Neural cell (in vitro differentiated cells): ENCODE measurements around the gene RILPL1. TPM values are rescaled to one million over a fixed set of nuclear protein-coding genes. Genes with fewer than 3 reads are reported as not detected.

Experiments
- H2AFZ ChIP-seq: fragments of 200-600, 300-800 bp; sonication (generic), shearing (Covaris generic); 2 replicates; pipeline ENCODE4 v1.6.0; 2014; ENCODE audit warnings: low read depth, mild to moderate bottlenecking, antibody characterized with exemption, low read length, moderate library complexity
- H3F3A ChIP-seq: fragments of 200-600 bp; shearing (Covaris generic); 2 replicates; pipeline ENCODE4 v1.6.1; 2016; ENCODE audit warnings: mild to moderate bottlenecking, moderate library complexity, mixed read lengths, antibody characterized with exemption, low read length; ENCODE audit not compliant: insufficient read depth, poor library complexity, severe bottlenecking
- H3K27ac ChIP-seq: fragments of 200-600, 300-800 bp; sonication (generic), shearing (Covaris generic); 2 replicates; pipeline ENCODE4 v1.5.1; 2014; ENCODE audit warnings: mild to moderate bottlenecking, low read length, moderate library complexity
- H3K27me3 ChIP-seq: fragments of 300-800, 200-600 bp; sonication (generic), shearing (Covaris generic); 2 replicates; pipeline ENCODE4 v1.6.0; 2014; ENCODE audit warnings: mild to moderate bottlenecking, low read depth, low read length, moderate library complexity; ENCODE audit not compliant: insufficient read depth
- H3K36me3 ChIP-seq: fragments of 300-800, 200-600 bp; sonication (generic), shearing (Covaris generic); 2 replicates; pipeline ENCODE4 v1.5.1; 2014; ENCODE audit warnings: mild to moderate bottlenecking, antibody characterized with exemption, low read length, moderate library complexity; ENCODE audit not compliant: insufficient read depth
- H3K4me2 ChIP-seq: fragments of 300-800, 200-600 bp; sonication (generic), shearing (Covaris generic); 2 replicates; pipeline ENCODE4 v1.6.0; 2014; ENCODE audit warnings: mild to moderate bottlenecking, low read length
- H3K4me3 ChIP-seq: fragments of 300-800, 200-600 bp; sonication (generic), shearing (Covaris generic); 2 replicates; pipeline ENCODE4 v1.5.1; 2014; ENCODE audit warnings: mild to moderate bottlenecking, low read length, moderate library complexity
- H3K79me2 ChIP-seq: fragments of 200-600 bp; shearing (Covaris generic); replicated peaks from 2 replicates; pipeline ENCODE4 v1.6.0; 2014; ENCODE audit warnings: mild to moderate bottlenecking, low read length, moderate library complexity; ENCODE audit not compliant: insufficient read depth
- H3K9ac ChIP-seq: fragments of 300-800, 200-600 bp; sonication (generic), shearing (Covaris generic); 2 replicates; pipeline ENCODE4 v1.6.1; 2016; ENCODE audit warnings: mild to moderate bottlenecking, low read length, mixed read lengths
- H3K9me2 ChIP-seq: fragments of 200-600 bp; shearing (Covaris generic); 2 replicates; pipeline ENCODE4 v1.6.1; 2016; ENCODE audit warnings: mild to moderate bottlenecking, low read length, mixed read lengths; ENCODE audit not compliant: insufficient read depth
- H3K9me3 ChIP-seq: fragments of 200-600, 300-800 bp; sonication (generic), shearing (Covaris generic); 2 replicates; pipeline ENCODE4 v1.6.1; 2016; ENCODE audit warnings: mild to moderate bottlenecking, mixed run types, low read length, moderate library complexity, mixed read lengths
- H4K20me1 ChIP-seq: fragments of 200-600 bp; shearing (Covaris generic); 2 replicates; pipeline ENCODE4 v1.6.1; 2016; ENCODE audit warnings: mild to moderate bottlenecking, mixed run types; ENCODE audit not compliant: insufficient read depth
- EP300 ChIP-seq: fragments of 450-650 bp; conservative IDR thresholded peaks from 2 replicates; pipeline ENCODE4 v1.6.1; 2014; ENCODE audit warnings: antibody characterized with exemption, mild to moderate bottlenecking, moderate library complexity; ENCODE audit not compliant: poor library complexity, severe bottlenecking
- EZH2 ChIP-seq: fragments of 200-600, 300-800 bp; shearing (Covaris generic), sonication (generic); IDR thresholded peaks from 2 replicates; pipeline ENCODE4 v1.6.1; 2014; ENCODE audit warnings: antibody characterized with exemption, low read length, borderline replicate concordance, mild to moderate bottlenecking; ENCODE audit not compliant: insufficient read depth, poor library complexity, severe bottlenecking
- MXI1 ChIP-seq: fragments of 450-650 bp; conservative IDR thresholded peaks from 2 replicates; pipeline ENCODE4 v1.6.1; 2014; ENCODE audit warnings: antibody characterized with exemption, mild to moderate bottlenecking; ENCODE audit not compliant: poor library complexity, severe bottlenecking
- POLR2AphosphoS5 ChIP-seq: IDR thresholded peaks from 2 replicates; pipeline ENCODE4 v1.6.1; 2012
- RAD21 ChIP-seq: fragments of 450-650 bp; conservative IDR thresholded peaks from 2 replicates; pipeline ENCODE4 v1.6.1; 2014; ENCODE audit warnings: antibody characterized with exemption, mild to moderate bottlenecking, moderate library complexity
- SMC3 ChIP-seq: fragments of 450-650 bp; conservative IDR thresholded peaks from 2 replicates; pipeline ENCODE4 v1.6.1; 2014; ENCODE audit warnings: antibody characterized with exemption, mild to moderate bottlenecking, moderate library complexity; ENCODE audit not compliant: poor library complexity
- TAF1 ChIP-seq: IDR thresholded peaks from 2 replicates; pipeline ENCODE4 v1.6.1; 2012; ENCODE audit warnings: low read depth
- polyA plus RNA-seq: library from polyadenylated mRNA; depleted of rRNA; stranded (reverse); fragments of >200 nt; gene quantifications from 2 replicates; pipeline ENCODE4 v1.2.3, GENCODE V29; 2014
- TF ChIP-seq, protein P1 (sequence below): IDR thresholded peaks from 2 replicates; pipeline ENCODE4 v1.6.1; 2012; ENCODE audit warnings: borderline replicate concordance
- TF ChIP-seq, protein P2 (sequence below): fragments of 450-650 bp; IDR thresholded peaks from 2 replicates; pipeline ENCODE4 v1.5.1; 2014; ENCODE audit warnings: antibody characterized with exemption, mild to moderate bottlenecking, moderate library complexity; ENCODE audit not compliant: poor library complexity, severe bottlenecking

Gene RILPL1
- polyA plus RNA-seq, 1 donor from 2014 or later, result 1.4 TPM

DNA sequence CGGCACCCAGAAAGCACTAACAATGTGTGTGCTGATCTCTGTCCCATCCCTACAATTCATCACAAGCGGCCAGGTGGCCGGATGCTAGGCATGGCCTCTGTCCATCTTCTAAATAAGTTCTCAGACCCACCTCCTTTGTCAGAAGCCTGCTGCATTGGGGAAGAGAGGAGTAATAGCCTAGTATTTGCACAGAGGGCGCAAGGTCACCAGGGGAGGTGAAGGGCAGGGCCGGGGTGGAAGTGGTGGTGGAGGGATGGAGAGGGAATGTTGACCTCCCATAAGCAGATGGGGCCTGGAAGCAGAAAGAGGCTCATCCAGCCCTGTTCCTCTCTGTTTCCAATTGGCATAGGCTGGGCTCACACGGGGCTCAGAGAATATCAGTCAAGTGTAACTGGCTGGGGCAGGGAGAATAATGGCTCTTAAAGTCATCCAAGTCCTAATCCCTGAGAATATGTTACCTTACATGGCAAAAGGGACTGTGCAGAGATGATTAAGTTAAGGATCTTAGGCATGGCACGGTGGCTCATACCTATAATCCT lies 6.9 kb downstream of the RILPL1 start:
- TF ChIP-seq EZH2 (no peak), RAD21 (no peak), SMC3 (no peak), MXI1 (no peak), POLR2AphosphoS5 (no peak), TAF1 (no peak), EP300 (no peak)
- TF ChIP-seq, protein P1, sequence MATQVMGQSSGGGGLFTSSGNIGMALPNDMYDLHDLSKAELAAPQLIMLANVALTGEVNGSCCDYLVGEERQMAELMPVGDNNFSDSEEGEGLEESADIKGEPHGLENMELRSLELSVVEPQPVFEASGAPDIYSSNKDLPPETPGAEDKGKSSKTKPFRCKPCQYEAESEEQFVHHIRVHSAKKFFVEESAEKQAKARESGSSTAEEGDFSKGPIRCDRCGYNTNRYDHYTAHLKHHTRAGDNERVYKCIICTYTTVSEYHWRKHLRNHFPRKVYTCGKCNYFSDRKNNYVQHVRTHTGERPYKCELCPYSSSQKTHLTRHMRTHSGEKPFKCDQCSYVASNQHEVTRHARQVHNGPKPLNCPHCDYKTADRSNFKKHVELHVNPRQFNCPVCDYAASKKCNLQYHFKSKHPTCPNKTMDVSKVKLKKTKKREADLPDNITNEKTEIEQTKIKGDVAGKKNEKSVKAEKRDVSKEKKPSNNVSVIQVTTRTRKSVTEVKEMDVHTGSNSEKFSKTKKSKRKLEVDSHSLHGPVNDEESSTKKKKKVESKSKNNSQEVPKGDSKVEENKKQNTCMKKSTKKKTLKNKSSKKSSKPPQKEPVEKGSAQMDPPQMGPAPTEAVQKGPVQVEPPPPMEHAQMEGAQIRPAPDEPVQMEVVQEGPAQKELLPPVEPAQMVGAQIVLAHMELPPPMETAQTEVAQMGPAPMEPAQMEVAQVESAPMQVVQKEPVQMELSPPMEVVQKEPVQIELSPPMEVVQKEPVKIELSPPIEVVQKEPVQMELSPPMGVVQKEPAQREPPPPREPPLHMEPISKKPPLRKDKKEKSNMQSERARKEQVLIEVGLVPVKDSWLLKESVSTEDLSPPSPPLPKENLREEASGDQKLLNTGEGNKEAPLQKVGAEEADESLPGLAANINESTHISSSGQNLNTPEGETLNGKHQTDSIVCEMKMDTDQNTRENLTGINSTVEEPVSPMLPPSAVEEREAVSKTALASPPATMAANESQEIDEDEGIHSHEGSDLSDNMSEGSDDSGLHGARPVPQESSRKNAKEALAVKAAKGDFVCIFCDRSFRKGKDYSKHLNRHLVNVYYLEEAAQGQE, result no peak
- TF ChIP-seq, protein P2, sequence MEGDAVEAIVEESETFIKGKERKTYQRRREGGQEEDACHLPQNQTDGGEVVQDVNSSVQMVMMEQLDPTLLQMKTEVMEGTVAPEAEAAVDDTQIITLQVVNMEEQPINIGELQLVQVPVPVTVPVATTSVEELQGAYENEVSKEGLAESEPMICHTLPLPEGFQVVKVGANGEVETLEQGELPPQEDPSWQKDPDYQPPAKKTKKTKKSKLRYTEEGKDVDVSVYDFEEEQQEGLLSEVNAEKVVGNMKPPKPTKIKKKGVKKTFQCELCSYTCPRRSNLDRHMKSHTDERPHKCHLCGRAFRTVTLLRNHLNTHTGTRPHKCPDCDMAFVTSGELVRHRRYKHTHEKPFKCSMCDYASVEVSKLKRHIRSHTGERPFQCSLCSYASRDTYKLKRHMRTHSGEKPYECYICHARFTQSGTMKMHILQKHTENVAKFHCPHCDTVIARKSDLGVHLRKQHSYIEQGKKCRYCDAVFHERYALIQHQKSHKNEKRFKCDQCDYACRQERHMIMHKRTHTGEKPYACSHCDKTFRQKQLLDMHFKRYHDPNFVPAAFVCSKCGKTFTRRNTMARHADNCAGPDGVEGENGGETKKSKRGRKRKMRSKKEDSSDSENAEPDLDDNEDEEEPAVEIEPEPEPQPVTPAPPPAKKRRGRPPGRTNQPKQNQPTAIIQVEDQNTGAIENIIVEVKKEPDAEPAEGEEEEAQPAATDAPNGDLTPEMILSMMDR, result no peak
- no peak overlapping the region for H3K27ac ChIP-seq
- no peaks in the 10 kb centered on the region for H3K36me3 ChIP-seq
- no peaks in the 10 kb centered on the region for H3K27me3 ChIP-seq
- H4K20me1 ChIP-seq, result no peaks in the 10 kb centered on the region
- no peaks in the 10 kb centered on the region for H3F3A ChIP-seq
- no peaks in the 10 kb centered on the region for H3K9me2 ChIP-seq
- H3K4me2 ChIP-seq, result no peak overlapping the region
- H3K4me3 ChIP-seq, result no peak overlapping the region
- no peaks in the 10 kb centered on the region for H3K9me3 ChIP-seq
- H3K9ac ChIP-seq, result no peak overlapping the region
- no peak overlapping the region for H2AFZ ChIP-seq
- no peaks in the 10 kb centered on the region for H3K79me2 ChIP-seq

DNA sequence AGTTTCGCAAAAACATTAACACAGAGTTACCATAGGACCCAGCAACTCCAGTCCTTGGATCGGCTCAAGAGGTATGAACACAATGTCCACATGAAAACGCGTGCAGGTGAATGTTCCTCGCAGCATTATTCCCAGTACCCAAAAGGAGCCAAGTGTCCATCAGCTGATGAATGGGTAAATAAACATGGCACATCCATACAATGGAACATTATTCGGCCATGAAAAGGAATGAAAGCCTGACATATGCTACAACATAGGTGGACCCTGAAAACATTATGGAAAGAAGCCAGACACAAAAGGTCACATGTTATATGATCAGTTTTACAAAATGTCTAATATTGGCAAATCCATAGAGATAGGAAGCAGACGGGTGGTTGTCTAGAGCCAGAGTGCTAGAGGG lies 9.1 kb downstream of the RILPL1 start:
- Histone ChIP-seq H3K9me3 (no peaks in the 10 kb centered on the region), H3K4me2 (no peak overlapping the region), H3K36me3 (no peaks in the 10 kb centered on the region), H2AFZ (no peak overlapping the region), H3K9me2 (no peaks in the 10 kb centered on the region), H4K20me1 (no peaks in the 10 kb centered on the region), H3K27me3 (no peaks in the 10 kb centered on the region), H3F3A (no peaks in the 10 kb centered on the region), H3K9ac (no peak overlapping the region), H3K27ac (no peak overlapping the region), H3K4me3 (no peak overlapping the region), H3K79me2 (no peaks in the 10 kb centered on the region)
- TF ChIP-seq, protein P2, result no peak
- TF ChIP-seq MXI1 (no peak), EZH2 (no peak), SMC3 (no peak), RAD21 (no peak), EP300 (no peak)
- TF ChIP-seq, protein P1, result no peak
